Hepatic stellate cell (primary cell): ENCODE measurements around the gene ZNF837.
"Not testable (repeated sequence)": the region's sequence is repeated elsewhere in the genome, so short reads cannot be mapped to it uniquely, and the experiment has no call there.

Experiments used
- DNase-seq: peaks from one replicate; pipeline ENCODE4 v3.0.0; 2011; ENCODE audit warnings: low spot score

The ZNF837 gene

DNA sequence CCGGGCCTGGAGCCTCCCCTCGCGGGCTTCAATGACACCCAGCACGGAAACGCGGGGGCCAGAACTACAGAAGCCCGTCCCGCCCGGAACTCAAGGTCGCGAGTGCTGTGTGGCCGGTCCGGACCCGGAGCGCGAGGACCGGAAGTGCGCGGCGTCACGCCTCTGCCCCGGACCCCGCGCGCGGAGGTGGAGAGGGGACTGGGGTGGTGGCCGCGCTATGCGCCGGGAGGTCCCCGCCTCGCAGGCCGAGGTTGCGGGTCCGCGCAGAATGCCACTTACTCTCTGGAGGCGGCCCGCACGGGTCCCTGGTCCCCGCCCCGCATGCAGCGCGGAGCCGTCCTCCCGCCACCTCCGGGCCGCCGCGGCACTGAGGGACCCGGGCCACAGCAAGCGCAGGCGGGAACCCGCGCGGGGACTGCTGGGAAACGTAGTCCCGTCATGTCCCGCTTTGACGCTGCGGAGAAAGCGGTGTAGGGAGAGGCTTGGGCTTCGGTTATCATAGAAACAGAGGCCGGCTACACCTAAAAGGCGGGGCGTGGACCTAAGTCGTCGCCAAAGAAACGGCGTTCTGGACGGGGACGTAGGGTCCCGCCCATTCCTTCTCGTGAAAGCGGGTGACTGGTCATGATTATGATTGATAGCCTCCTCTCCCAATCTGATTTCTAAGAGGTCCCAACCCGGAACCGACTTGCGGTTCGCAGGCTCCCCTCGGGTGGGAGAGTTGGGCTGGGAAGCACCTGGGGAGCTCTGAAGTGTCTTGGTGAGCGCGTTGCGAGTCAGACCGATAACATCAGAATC, at the start of gene ZNF837:
ZNF837 (minus strand) TSS at position 369 of the 798 bp plus-strand sequence. CDS start 11,698 bp downstream, outside the sequence.
- peak; percentile 99 for DNase-seq

DNA sequence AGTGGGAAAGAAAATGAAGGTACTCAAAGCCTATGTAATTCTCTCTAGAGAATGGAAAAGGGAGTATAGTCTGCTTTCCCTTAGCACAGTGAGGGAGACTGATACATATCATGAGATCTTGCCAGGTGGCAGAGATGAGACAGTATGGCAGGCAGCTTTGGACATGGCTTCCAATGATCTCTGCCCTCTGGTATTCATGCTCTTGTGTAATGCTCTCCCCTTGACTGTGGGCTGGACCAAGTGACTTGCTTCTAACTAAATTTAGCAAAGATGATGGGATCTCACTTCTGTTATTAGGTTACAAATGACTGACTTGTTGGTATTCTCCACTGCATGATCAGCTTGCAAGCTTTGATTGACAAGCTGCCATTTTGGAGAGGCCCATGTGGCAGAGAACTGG, 48.9 kb upstream of the ZNF837 start:
- DNase-seq = no peak

GRCh38 chr19:58428617-58429016, 47.8 kb upstream of the ZNF837 start:
- DNase-seq = no peak

DNA sequence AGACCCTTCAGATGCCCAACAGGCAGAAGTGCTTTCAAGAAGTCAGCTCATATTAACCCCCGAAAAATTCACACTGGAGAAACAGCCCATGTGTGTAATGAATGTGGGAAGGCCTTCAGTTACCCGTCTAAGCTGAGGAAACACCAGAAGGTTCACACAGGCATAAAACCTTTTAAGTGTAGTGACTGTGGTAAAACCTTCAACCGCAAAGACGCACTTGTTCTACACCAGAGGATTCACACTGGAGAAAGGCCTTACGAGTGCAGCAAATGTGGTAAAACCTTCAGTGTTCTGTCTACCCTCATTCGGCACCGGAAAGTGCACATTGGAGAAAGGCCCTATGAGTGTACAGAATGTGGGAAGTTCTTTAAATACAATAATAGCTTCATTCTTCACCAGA, 36.2 kb upstream of the ZNF837 start:
- DNase-seq = no peak

DNA sequence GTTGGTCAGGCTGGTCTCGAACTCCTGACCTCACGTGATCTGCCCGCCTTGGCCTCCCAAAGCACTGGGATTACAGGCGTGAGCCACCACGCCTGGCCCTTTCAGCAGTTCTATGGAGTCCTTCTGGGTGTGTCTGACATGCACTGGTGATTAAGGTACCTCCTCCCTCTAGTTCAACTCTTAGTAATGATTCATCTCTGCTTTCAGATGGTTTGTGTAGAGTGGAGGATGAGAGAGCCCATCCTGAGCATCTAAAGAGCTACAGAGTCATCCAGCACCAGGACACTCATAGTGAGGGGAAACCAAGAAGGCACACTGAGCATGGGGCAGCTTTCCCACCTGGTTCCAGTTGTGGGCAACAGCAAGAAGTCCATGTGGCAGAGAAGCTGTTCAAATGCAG, 35.8 kb upstream of the ZNF837 start:
- DNase-seq = no peak

- DNase-seq = no peak
Observed at GRCh38 chr19:58409010-58409790, 28.4 kb upstream of the ZNF837 start.

- peak; percentile 97 for DNase-seq
Observed at GRCh38 chr19:58408152-58409009, 27.6 kb upstream of the ZNF837 start, which contains the start of gene ZNF584. Gene ZNF584 (plus strand): TSS chr19:58408649. CDS start chr19:58409148, 499 bp downstream.

DNA sequence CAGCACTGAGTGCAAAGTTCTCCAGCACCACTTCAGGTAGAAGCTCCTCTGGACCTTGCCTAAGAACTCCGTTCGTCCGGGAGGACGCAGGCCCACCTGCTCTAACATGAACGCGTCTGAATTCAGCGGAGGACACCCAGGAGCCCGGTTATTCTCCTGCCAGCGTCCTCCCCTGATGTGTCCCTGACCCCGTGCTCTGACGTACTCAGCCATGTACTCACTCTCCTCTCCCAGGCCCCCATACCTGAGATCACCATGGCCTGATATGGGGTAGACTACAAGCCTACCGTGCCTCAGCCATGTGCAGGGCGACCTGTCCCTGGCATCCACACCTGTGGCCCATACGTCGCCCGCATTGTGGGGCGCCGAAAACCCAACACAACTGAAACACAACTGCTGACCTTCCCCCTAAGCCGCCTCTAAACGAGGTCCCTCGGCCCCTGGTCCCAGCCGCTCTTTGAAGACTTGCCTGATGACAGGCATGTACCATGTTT, 26.9 kb upstream of the ZNF837 start:
- no peak for DNase-seq

DNA sequence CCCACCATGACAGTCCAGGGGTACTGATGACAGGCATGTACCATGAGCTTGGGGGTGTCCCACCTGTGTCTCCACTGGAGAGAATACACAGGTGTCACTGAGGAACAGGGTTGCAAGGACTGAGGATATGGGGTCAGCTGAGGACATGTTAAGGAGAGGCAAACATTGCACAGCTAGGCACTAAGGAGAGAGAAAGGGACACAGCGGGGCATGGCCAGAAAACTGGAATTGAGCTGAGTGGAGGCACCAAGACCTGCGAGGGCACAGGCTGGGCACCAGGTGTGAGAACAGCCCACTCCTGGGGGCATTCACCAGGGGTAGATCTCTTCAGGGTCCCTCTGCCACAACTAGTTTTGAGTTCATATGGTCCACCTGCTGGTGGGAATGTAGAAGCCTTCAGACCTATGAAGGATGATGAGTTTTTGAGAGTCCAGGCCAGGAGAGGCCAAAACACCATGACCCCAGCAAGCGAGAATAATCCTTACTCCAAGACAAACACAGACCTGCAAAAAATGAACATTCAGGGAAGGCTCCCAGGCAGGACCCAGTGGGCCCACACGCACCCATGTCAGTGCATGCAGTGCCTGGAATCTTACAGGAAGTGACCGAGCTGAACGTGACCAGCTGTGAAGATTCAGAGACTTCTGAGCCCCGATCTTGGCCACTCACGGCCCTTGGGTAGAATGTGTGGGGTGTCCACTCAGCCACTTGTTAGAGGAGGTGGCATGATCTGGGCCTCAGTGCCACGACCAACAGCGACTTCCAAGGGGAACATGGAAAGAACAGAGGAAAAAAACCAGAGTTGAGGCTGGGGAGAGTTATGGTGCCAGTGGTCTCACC, 26.2 kb upstream of the ZNF837 start:
- no peak for DNase-seq

DNA sequence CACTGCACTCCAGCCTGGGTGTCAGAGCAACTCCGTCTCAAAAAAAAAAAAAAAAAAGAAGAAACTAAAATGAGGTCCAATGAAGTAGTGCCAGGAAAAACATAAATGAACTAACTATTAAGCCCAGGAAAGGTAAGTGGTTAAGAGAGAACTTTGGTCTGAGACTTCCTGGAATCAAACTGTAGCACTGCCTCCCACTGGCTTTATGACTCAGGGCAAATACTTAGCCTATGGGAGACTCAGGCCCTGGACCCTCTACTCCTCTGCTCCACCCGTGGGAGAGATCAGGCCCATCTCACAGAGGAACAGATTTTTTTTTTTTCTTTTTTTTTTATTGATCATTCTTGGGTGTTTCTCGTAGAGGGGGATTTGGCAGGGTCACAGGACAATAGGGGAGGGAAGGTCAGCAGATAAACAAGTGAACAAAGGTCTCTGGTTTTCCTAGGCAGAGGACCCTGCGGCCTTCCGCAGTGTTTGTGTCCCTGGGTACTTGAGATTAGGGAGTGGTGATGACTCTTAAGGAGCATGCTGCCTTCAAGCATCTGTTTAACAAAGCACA, 23.2 kb upstream of the ZNF837 start:
- not testable (repeated sequence) for DNase-seq

DNA sequence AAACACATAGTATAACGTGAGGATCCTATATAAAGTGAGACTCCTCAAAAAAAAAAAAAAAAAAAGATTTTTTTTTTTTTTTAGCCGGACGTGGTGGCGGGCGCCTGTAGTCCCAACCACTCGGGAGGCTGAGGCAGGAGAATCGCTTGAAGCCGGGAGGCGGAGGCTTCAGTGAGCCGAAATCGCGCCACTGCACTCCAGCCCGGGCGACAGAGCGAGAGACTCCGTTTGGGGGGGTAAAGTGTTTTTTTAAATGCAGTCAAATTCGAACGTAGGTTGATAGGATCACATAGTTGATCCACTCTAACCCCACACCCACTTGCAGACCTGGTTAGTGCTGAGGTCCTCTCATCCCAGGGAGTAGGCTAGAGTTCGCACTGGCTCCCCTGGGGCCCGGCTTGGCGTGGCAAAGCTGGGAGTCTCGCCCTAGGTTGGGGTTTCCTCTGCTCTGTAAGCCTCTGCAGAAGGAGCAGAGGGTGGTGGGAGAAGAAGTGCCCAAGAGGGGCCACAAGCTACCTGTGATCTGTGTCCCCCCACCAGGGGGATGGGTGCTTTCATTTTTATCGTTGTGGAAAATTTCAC, 21.1 kb upstream of the ZNF837 start:
- no peak for DNase-seq

GRCh38 chr19:58400916-58401839, 20.3 kb upstream of the ZNF837 start:
- DNase-seq = peak; percentile 100

GRCh38 chr19:58400316-58400915, 19.6 kb upstream of the ZNF837 start:
- no peak for DNase-seq

DNA sequence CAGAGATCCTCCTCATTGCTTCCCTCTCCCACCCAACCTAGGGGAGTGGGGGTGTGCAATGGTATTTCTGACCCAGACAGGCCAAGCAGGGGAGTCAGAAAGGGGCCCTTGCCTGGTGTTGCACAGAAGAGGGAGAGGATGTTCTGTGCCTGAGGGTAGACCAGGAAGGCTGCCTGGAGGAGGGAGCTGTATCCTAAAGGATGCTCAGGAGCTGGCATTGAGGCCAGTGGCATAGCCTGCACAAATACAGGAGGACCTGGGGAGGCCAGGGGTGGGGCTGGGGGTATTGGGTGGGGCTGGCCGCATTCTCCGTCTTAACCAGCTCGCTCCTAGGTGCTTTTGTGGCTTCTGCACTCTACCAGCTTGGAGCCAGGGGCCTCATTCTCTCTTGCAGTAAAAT, 19.1 kb upstream of the ZNF837 start:
- DNase-seq = no peak

- no peak for DNase-seq
Observed at GRCh38 chr19:58398545-58398944, 17.7 kb upstream of the ZNF837 start.

DNA sequence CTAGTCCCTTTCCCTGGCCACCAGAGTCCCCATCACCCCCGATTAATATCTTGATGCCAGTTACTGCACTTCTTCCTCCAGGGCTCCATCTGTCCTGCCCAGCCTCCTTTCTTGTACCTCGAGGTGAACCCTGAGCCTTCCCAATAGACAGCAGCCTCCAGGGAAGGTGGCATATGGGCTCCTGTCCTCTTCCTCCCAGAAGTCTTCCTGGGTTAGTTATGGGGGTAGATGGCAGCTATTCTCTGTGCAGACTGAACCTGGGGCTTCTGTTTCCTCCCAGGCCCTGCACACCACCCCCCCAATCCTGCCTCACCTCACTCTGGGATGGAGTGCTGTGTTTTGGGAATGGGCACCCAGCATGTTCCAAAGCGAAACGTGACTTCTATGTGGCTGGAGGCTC, 17.3 kb upstream of the ZNF837 start:
- DNase-seq = no peak

- DNase-seq = no peak
Observed at GRCh38 chr19:58397533-58398037, 16.8 kb upstream of the ZNF837 start.

DNA sequence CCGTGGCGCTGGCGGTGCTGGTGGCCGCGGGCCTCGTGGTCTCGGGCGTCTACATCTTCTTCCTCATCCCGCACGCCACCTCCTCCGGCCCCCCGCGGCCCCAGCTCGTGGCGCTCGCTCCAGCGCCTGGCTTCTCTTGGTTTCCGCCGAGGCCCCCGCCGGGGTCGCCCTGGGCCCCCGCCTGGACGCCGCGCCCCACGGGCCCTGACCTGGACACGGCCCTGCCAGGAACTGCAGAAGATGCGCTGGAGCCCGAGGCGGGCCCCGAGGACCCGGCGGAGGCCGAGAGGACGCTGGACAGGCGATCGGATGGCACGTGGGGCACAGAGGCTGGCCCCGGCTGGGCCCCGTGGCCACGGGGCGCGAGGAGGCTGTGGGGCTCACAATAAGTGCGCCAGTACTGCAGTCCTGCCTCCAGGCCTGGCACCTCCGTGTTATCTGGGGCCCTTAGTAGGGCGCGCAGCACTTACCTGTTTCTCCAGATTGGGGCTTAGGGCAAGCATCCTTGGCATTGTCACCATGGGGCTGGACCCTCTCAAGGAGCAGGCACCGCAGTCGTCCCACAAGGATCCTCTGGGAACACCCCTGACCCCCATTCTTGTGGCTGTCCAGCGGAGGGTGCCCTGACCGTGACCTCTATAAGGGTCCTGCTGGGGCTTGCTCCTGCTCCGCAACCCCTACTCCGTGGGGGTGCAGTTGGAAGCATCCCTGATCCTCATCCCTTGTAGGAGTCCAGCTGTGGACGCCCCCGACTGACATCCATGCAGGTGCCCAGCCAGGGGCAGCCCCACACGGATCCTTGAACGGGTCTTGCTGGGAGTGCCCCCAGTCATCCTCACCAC, 16.1 kb upstream of the ZNF837 start:
- no peak for DNase-seq
